ENCODE data around the gene LTN1.

LTN1 gene

GRCh38 chr21:28960245-28960644 is 32.4 kb downstream of the LTN1 start:
- no peaks in the 10 kb centered on the region for H3K9me3 ChIP-seq (ENCODE audit: control insufficient read depth, insufficient read depth, low read length)
- no peaks in the 10 kb centered on the region for H3K4me1 ChIP-seq (ENCODE audit: control insufficient read depth, insufficient read depth, low read length)
- no peak for DNase-seq (ENCODE audit: low read depth, low spot score)
- H3K4me3 ChIP-seq (ENCODE audit: low read length): no peak overlapping the region
- WGBS (ENCODE audit: insufficient coverage, insufficient read length): no CpG with 5 or more reads among the region's 1 CpG
- H3K36me3 ChIP-seq (ENCODE audit: control insufficient read depth, insufficient read depth, low read length): no peaks in the 10 kb centered on the region; the same call in 1 of the 2 replicates
- H3K27me3 ChIP-seq (ENCODE audit: control insufficient read depth, insufficient read depth, low read length): no peaks in the 10 kb centered on the region
- no peak overlapping the region for H3K27ac ChIP-seq (ENCODE audit: low read length)

DNA sequence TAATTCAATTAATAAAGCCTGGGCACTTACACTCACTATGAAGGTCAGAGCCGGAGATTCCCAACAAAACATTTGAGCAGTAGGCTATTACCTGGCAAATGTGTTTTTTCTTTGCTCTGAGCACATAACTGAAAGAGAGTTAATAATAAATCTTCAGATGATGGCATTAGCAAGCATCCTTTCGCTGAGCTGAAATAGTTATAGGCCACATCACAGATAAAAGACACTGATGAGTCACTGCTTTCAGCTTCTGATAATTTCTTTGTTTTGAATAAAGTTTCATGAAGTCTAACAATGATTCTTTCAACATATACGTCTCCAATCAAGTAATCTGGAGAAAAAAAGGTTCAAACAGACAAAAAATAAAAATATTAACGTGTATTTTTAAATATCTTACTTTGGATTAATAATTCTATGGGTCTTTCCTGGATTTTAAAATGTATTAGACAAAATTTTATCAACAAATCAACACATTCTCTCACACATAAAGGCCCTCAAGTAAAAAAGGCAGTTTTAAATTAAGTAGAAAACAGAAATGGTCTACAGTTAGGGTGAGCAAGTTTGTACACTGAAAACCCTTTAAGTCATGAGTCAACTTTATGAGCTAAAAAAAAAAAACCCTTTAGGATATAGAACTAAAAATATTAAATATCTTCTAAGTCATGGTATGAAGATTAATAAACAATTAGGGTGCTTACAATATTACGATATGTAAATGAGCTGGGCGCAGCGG is 33.1 kb downstream of the LTN1 start:
- no peak overlapping the region for H3K4me3 ChIP-seq (ENCODE audit: low read length)
- WGBS (ENCODE audit: insufficient coverage, insufficient read length): no CpG with 5 or more reads among the region's 7 CpGs
- H3K9me3 ChIP-seq (ENCODE audit: control insufficient read depth, insufficient read depth, low read length): no peaks in the 10 kb centered on the region
- H3K27ac ChIP-seq (ENCODE audit: low read length): no peak overlapping the region
- no peak for DNase-seq (ENCODE audit: low read depth, low spot score)
- H3K4me1 ChIP-seq (ENCODE audit: control insufficient read depth, insufficient read depth, low read length): no peaks in the 10 kb centered on the region
- H3K36me3 ChIP-seq (ENCODE audit: control insufficient read depth, insufficient read depth, low read length): no peaks in the 10 kb centered on the region; the same call in 1 of the 2 replicates
- no peaks in the 10 kb centered on the region for H3K27me3 ChIP-seq (ENCODE audit: control insufficient read depth, insufficient read depth, low read length)

GRCh38 chr21:28953247-28953646 is 39.4 kb downstream of the LTN1 start:
- no peak overlapping the region for H3K4me3 ChIP-seq (ENCODE audit: low read length)
- no peak for DNase-seq (ENCODE audit: low read depth, low spot score)
- no peak overlapping the region for H3K27ac ChIP-seq (ENCODE audit: low read length)
- H3K36me3 ChIP-seq (ENCODE audit: control insufficient read depth, insufficient read depth, low read length): no peaks in the 10 kb centered on the region; the same call in 1 of the 2 replicates
- no CpG with 5 or more reads among the region's 2 CpGs for WGBS (ENCODE audit: insufficient coverage, insufficient read length)
- no peaks in the 10 kb centered on the region for H3K27me3 ChIP-seq (ENCODE audit: control insufficient read depth, insufficient read depth, low read length)
- no peaks in the 10 kb centered on the region for H3K4me1 ChIP-seq (ENCODE audit: control insufficient read depth, insufficient read depth, low read length)
- no peaks in the 10 kb centered on the region for H3K9me3 ChIP-seq (ENCODE audit: control insufficient read depth, insufficient read depth, low read length)

- Histone ChIP-seq H3K4me1 (ENCODE audit: control insufficient read depth, insufficient read depth, low read length) (no peaks in the 10 kb centered on the region), H3K27ac (ENCODE audit: low read length) (no peak overlapping the region), H3K27me3 (ENCODE audit: control insufficient read depth, insufficient read depth, low read length) (no peaks in the 10 kb centered on the region), H3K36me3 (ENCODE audit: control insufficient read depth, insufficient read depth, low read length) (no peaks in the 10 kb centered on the region; the same call in 1 of the 2 replicates), H3K9me3 (ENCODE audit: control insufficient read depth, insufficient read depth, low read length) (no peaks in the 10 kb centered on the region), H3K4me3 (ENCODE audit: low read length) (no peak overlapping the region)
- no CpG with 5 or more reads among the region's 1 CpG for WGBS (ENCODE audit: insufficient coverage, insufficient read length)
- DNase-seq (ENCODE audit: low read depth, low spot score): no peak
These were observed 40.0 kb downstream of the LTN1 start for GRCh38 chr21:28952686-28953085.

DNA sequence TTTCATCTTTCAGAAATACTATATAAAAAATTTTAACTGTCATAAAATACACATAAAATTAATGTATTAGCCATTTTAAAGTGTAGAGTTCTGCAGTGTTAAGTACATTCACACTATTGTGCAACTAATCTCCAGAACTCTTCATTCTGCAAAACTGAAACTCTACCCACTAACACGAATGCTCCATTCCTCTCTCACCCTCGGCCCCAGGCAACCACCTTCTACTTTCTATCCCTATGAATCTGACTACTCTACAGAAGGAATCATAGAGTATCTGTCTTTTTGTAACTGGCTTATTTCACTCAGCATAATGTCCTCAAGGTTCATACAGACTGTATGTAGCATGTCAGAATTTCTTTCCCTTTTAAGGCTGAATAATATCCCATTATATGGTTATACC is 43.4 kb downstream of the LTN1 start:
- no CpG with 5 or more reads among the region's 2 CpGs for WGBS (ENCODE audit: insufficient coverage, insufficient read length)
- Histone ChIP-seq H3K36me3 (ENCODE audit: control insufficient read depth, insufficient read depth, low read length) (no peaks in the 10 kb centered on the region; the same call in 1 of the 2 replicates), H3K27me3 (ENCODE audit: control insufficient read depth, insufficient read depth, low read length) (no peaks in the 10 kb centered on the region), H3K4me3 (ENCODE audit: low read length) (no peak overlapping the region), H3K9me3 (ENCODE audit: control insufficient read depth, insufficient read depth, low read length) (no peaks in the 10 kb centered on the region), H3K27ac (ENCODE audit: low read length) (no peak overlapping the region), H3K4me1 (ENCODE audit: control insufficient read depth, insufficient read depth, low read length) (no peaks in the 10 kb centered on the region)
- DNase-seq (ENCODE audit: low read depth, low spot score): no peak

- H3K4me3 ChIP-seq (ENCODE audit: low read length): no peak overlapping the region
- H3K4me1 ChIP-seq (ENCODE audit: control insufficient read depth, insufficient read depth, low read length): no peaks in the 10 kb centered on the region
- H3K27ac ChIP-seq (ENCODE audit: low read length): no peak overlapping the region
- DNase-seq (ENCODE audit: low read depth, low spot score): no peak
- H3K27me3 ChIP-seq (ENCODE audit: control insufficient read depth, insufficient read depth, low read length): no peaks in the 10 kb centered on the region
- H3K9me3 ChIP-seq (ENCODE audit: control insufficient read depth, insufficient read depth, low read length): no peaks in the 10 kb centered on the region
- no peaks in the 10 kb centered on the region for H3K36me3 ChIP-seq (ENCODE audit: control insufficient read depth, insufficient read depth, low read length)
These were observed 48.4 kb downstream of the LTN1 start for GRCh38 chr21:28944296-28944695.

DNA sequence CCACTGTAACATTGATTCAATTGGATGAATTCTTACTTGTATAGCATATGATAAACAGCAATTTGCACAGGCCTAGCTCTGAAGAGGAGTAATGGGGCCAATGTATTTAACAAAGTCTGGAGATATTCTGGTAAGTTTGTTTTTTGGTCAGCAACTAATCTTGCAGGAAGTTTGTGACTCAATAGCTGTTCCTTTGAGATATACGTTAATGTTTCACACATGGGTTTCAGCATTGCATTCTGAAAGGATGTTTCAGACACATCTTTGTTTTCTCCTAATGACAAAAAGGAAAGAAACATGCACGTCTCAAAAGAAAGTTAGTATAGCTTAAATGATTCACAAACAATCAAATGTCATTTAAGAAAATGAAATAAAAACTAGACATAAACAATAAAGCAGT is 49.0 kb downstream of the LTN1 start:
- WGBS (ENCODE audit: insufficient coverage, insufficient read length): no CpG with 5 or more reads among the region's 2 CpGs

DNA sequence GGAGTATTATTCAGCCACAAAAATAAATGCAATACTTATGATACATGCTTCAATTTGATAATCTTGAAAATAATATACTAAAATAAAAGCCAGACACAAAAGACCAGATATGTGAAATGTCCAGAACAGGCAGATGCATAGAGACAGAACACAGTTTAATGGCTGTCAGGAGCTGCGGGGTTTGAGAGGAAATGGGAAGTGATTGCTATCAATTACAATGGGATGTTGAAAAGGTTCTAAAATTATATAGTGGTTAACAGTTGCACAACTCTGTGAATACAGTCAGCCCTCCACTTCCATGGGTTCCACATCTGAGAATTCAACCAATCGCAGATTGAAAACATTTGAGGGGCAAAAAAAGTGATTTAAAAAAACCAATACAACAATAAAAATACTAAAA is 54.0 kb downstream of the LTN1 start:
- Histone ChIP-seq H3K36me3 (ENCODE audit: control insufficient read depth, insufficient read depth, low read length) (no peaks in the 10 kb centered on the region), H3K27me3 (ENCODE audit: control insufficient read depth, insufficient read depth, low read length) (no peaks in the 10 kb centered on the region), H3K4me1 (ENCODE audit: control insufficient read depth, insufficient read depth, low read length) (no peaks in the 10 kb centered on the region), H3K27ac (ENCODE audit: low read length) (no peak overlapping the region), H3K9me3 (ENCODE audit: control insufficient read depth, insufficient read depth, low read length) (no peaks in the 10 kb centered on the region), H3K4me3 (ENCODE audit: low read length) (no peak overlapping the region)
- DNase-seq (ENCODE audit: low read depth, low spot score): no peak
- WGBS (ENCODE audit: insufficient coverage, insufficient read length): no CpG with 5 or more reads among the region's 2 CpGs

More for the DNA sequence above, 49.0 kb downstream of the LTN1 start:
- Histone ChIP-seq H3K4me1 (ENCODE audit: control insufficient read depth, insufficient read depth, low read length) (no peaks in the 10 kb centered on the region), H3K36me3 (ENCODE audit: control insufficient read depth, insufficient read depth, low read length) (no peaks in the 10 kb centered on the region), H3K9me3 (ENCODE audit: control insufficient read depth, insufficient read depth, low read length) (no peaks in the 10 kb centered on the region), H3K27ac (ENCODE audit: low read length) (no peak overlapping the region), H3K27me3 (ENCODE audit: control insufficient read depth, insufficient read depth, low read length) (no peaks in the 10 kb centered on the region), H3K4me3 (ENCODE audit: low read length) (no peak overlapping the region)
- no peak for DNase-seq (ENCODE audit: low read depth, low spot score)

DNA sequence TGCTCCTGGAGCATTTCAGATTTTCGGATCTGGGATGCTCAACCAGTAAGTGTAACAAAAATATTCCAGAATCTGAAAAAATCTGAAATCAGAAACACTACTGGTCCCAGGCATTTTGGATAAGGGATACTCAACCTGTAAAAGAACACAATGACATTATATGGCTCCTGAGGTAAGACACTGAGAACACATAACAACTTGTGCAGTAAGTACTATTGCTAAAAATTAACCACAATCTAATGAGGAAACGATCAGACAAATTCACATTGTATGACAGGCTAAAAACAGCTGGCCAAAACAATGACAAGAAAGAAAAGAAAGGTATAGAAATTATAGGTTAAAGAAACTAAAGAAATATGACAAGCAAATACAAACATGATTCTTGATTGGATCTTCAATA is 54.9 kb downstream of the LTN1 start:
- DNase-seq (ENCODE audit: low read depth, low spot score): no peak
- Histone ChIP-seq H3K9me3 (ENCODE audit: control insufficient read depth, insufficient read depth, low read length) (no peaks in the 10 kb centered on the region), H3K27ac (ENCODE audit: low read length) (no peak overlapping the region), H3K4me3 (ENCODE audit: low read length) (no peak overlapping the region), H3K27me3 (ENCODE audit: control insufficient read depth, insufficient read depth, low read length) (no peaks in the 10 kb centered on the region), H3K36me3 (ENCODE audit: control insufficient read depth, insufficient read depth, low read length) (no peaks in the 10 kb centered on the region), H3K4me1 (ENCODE audit: control insufficient read depth, insufficient read depth, low read length) (no peaks in the 10 kb centered on the region)
- no CpG with 5 or more reads among the region's 2 CpGs for WGBS (ENCODE audit: insufficient coverage, insufficient read length)

DNA sequence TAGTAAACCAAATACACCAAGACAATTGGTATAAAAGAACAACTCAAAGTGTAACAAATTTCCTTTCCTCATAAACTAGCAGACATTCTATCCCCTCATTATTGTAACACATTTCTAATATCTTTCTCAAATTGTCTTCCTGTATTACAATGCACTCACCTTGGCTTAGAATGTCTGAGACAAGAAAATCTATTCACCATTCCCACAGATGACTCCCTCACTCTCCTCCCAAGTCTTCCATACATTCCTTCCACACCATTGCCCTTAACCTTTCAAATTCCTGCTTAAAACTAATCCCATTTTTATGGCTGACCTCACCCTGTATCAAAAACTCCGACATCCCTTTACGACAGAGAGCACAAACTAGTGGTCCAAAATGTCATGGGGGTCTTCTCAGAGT is 56.0 kb downstream of the LTN1 start:
- Histone ChIP-seq H3K27me3 (ENCODE audit: control insufficient read depth, insufficient read depth, low read length) (no peaks in the 10 kb centered on the region), H3K27ac (ENCODE audit: low read length) (no peak overlapping the region), H3K9me3 (ENCODE audit: control insufficient read depth, insufficient read depth, low read length) (no peaks in the 10 kb centered on the region), H3K36me3 (ENCODE audit: control insufficient read depth, insufficient read depth, low read length) (no peaks in the 10 kb centered on the region), H3K4me1 (ENCODE audit: control insufficient read depth, insufficient read depth, low read length) (no peaks in the 10 kb centered on the region), H3K4me3 (ENCODE audit: low read length) (no peak overlapping the region)
- DNase-seq (ENCODE audit: low read depth, low spot score): no peak
- no CpG with 5 or more reads among the region's 2 CpGs for WGBS (ENCODE audit: insufficient coverage, insufficient read length)

GRCh38 chr21:28936036-28936435 is 56.6 kb downstream of the LTN1 start:
- no peak for DNase-seq (ENCODE audit: low read depth, low spot score)
- no peaks in the 10 kb centered on the region for H3K9me3 ChIP-seq (ENCODE audit: control insufficient read depth, insufficient read depth, low read length)
- H3K27ac ChIP-seq (ENCODE audit: low read length): no peak overlapping the region
- no peak overlapping the region for H3K4me3 ChIP-seq (ENCODE audit: low read length)
- no CpG with 5 or more reads among the region's 1 CpG for WGBS (ENCODE audit: insufficient coverage, insufficient read length)
- H3K27me3 ChIP-seq (ENCODE audit: control insufficient read depth, insufficient read depth, low read length): no peaks in the 10 kb centered on the region
- H3K36me3 ChIP-seq (ENCODE audit: control insufficient read depth, insufficient read depth, low read length): no peaks in the 10 kb centered on the region
- H3K4me1 ChIP-seq (ENCODE audit: control insufficient read depth, insufficient read depth, low read length): no peaks in the 10 kb centered on the region

Measured in iPS DF 6.9 (cell line).